GF-D8 (cell line): Measurements from ENCODE around the gene INO80.
"Not testable (repeated sequence)": the region's sequence is repeated elsewhere in the genome, so short reads cannot be mapped to it uniquely, and the experiment has no call there.

ENCODE experiments used
- DNase-seq: peaks from one replicate; lab custom pipeline; 2025; lab: John Stamatoyannopoulos, UW

INO80 gene, protein sequence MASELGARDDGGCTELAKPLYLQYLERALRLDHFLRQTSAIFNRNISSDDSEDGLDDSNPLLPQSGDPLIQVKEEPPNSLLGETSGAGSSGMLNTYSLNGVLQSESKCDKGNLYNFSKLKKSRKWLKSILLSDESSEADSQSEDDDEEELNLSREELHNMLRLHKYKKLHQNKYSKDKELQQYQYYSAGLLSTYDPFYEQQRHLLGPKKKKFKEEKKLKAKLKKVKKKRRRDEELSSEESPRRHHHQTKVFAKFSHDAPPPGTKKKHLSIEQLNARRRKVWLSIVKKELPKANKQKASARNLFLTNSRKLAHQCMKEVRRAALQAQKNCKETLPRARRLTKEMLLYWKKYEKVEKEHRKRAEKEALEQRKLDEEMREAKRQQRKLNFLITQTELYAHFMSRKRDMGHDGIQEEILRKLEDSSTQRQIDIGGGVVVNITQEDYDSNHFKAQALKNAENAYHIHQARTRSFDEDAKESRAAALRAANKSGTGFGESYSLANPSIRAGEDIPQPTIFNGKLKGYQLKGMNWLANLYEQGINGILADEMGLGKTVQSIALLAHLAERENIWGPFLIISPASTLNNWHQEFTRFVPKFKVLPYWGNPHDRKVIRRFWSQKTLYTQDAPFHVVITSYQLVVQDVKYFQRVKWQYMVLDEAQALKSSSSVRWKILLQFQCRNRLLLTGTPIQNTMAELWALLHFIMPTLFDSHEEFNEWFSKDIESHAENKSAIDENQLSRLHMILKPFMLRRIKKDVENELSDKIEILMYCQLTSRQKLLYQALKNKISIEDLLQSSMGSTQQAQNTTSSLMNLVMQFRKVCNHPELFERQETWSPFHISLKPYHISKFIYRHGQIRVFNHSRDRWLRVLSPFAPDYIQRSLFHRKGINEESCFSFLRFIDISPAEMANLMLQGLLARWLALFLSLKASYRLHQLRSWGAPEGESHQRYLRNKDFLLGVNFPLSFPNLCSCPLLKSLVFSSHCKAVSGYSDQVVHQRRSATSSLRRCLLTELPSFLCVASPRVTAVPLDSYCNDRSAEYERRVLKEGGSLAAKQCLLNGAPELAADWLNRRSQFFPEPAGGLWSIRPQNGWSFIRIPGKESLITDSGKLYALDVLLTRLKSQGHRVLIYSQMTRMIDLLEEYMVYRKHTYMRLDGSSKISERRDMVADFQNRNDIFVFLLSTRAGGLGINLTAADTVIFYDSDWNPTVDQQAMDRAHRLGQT (N-terminal part only)

GRCh38 chr15:41116116-41116961 is at the start of gene INO80:
TSS of gene INO80 (minus strand) at chr15:41116280. CDS start at chr15:41096310, 19,970 bp downstream.
- peak; percentile 67 for DNase-seq

DNA sequence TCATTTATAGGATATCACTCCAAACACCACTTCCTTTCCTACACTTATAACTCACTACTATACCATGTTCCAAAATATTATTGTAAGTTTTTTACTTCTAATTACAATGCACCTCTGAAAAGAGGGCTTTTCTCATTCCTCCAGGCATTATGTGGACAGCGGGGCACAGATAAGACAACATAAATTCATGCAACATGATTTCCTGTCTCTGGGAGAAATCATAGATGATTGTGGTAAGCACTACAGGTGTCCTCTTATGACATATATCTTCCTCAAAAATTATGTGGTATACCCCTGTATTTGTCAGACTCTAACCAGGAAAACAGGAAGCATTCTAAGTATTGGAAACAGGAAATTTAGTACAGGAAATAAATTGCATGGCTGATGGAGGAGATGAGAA is 45.7 kb upstream of the INO80 start:
- DNase-seq = peak; percentile 9

DNA sequence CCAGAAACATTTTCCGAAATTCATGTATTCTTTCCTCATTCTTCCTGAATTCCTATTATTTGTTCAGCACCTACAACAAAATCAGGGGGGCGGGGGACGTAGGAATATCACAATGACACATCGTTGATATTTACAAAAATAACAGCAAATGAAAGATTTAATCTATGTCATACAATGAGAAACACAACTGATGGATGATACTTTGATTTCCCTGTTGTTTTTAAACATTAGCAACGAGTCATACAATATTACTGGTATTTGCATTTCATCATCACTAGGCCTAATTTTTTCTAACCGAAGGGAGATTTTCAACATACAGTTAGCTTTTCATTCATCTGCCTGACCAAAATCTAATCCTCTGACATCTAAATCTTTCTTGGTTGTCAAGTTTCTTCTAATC is 45.3 kb upstream of the INO80 start:
- DNase-seq = no peak

DNA sequence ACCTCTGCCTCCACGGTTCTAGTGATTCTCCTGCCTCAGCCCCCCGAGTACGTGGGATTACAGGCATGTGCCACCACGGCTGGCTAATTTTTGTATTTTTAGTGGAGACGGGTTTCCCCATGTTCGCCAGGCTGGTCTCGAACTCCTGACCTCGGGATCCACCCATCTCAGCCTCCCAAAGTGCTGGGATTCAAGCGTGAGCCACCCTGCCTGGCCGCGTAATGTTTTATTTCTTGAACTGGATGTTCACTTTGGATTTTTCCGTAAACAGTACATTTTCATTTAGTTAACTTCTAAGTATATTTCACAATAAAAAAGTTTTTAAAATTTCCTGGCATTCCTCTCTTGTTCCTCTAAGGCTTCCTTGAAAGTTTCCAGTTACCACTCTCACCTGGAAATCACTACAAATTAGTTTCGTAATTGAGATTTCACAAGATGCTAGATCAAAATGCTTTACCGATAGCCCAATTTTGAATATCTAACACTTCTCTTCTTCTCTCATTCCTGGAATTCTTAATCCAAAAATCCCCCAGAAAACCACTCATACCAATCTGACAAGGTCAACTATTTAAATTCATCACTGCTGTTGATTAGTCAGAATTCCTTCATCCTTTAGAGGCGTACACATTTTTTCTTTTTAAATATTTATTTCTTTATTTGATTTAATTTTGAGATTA is 44.7 kb upstream of the INO80 start:
- DNase-seq = no peak

- no peak for DNase-seq
Measured at GRCh38 chr15:41154412-41154811, 38.3 kb upstream of the INO80 start.

DNA sequence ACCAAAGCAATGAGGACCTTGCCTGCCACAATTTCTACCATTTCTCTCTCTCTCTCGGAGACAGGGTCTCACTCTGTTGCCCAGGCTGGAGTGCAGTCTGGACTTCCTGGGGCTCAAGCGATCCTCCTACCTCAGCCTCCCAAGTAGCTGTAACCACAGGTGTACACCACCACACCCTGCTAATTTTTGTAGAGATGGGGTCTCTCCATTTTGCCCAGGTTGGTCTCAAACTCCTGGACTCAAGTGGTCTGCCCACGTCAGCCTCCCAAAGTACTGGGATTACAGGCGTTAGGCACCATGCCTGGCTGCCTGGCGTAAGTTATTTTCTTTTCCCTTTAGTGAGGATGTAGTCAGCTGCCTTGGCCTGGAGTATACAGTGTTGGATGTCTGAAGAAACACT is 37.7 kb upstream of the INO80 start:
- DNase-seq = no peak

DNA sequence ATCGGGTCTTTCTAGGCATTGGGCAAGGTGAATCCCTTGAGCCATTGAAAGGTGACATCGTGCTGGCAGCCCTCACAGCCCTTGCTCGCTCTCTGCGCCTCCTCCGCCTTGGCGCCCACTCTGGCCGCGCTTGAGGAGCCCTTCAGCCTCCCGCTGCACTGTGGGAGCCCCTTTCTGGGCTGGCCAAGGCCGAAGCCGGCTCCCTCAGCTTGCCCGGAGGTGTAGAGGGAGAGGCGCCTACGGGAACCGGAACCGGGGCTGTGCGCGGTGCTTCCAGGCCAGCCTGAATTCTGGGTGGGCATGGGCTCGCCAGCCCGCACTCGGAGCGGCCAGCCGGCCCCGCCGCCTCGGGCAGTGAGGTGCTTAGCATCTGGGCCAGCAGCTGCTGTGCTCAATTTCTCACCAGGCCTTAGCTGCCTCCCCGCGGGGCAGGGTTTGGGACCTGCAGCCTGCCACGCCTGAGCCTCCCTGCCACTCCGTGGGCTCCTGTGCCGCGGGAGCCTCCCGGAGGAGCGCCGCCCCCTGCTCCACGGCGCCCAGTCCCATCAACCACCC is 35.4 kb upstream of the INO80 start:
- no peak for DNase-seq

GRCh38 chr15:41150279-41150678 is 34.2 kb upstream of the INO80 start:
- DNase-seq = no peak

DNA sequence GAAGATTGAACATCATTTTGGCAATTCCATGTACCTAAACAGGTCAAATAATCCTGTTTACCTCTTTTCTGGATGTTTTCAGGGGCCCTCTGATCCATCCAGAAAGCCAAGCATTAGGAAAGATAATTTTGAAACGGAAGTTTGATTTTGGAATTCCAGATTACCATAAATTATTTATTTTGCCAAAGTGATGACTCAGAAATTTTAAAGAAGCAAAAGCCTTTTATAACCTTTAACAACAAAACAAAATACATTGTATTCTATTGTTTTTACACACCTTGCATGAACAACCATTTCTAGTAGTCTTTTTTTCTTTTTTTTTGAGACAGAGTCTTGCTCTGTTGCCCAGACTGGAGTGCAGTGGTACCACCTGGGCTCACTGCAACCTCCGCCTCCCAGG is 32.0 kb upstream of the INO80 start:
- DNase-seq = no peak

GRCh38 chr15:41139619-41140018 is 23.5 kb upstream of the INO80 start:
- no peak for DNase-seq

DNA sequence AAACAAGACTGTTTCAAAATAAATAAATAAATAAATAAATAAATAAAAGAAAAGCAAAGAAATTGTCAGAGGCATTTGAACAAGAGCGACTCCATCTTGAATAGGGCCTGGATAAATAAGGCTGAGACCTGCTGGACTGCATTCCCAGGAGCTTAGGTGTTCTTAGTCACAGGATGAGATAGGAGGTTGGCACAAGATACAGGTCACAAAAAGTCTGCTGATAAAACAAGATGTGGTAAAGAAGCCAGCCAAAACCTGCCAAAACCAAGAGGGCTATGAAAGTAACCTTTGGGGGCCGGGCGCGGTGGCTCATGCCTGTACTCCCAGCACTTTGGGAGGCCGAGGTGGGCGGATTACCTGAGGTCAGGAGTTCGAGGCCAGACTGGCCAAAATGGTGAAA is 23.0 kb upstream of the INO80 start:
- not testable (repeated sequence) for DNase-seq

DNA sequence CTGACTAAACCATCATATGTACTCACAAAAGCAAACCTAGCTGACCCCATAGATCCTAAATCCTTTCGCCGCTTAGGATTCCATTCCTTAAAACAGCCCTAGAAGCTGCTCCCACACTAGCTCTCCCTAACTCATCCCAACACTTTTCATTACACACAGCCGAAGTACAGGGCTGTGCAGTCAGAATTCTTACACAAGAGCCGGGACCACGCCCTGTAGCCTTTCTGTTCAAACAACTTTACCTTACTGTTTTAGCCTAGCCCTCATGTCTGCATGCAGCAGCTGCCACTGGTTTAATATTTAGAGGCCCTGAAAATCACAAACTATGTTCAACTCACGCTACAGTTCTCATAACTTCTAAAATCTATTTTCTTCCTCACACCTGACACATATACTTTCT is 19.5 kb upstream of the INO80 start:
- DNase-seq = not testable (repeated sequence)

- no peak for DNase-seq
Measured at GRCh38 chr15:41133454-41133853, 17.4 kb upstream of the INO80 start.

DNA sequence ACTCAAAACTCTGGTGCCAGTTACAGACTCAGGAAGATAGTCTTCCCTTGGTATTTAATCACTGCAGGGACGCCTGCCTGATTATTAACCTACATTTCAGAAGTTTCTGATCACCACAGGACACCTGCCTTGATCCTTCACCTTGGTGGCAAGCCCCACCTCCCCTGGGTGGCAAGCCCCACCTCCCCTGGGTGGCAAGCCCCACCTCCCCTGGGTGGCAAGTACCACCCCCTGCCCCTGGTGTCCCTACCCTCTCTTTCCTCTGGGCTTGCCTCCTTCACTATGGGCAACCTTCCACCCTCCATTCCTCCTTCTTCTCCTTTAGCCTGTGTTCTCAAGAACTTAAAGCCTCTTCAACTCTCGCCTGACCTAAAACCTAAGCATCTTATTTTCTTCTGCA is 16.0 kb upstream of the INO80 start:
- not testable (repeated sequence) for DNase-seq

DNA sequence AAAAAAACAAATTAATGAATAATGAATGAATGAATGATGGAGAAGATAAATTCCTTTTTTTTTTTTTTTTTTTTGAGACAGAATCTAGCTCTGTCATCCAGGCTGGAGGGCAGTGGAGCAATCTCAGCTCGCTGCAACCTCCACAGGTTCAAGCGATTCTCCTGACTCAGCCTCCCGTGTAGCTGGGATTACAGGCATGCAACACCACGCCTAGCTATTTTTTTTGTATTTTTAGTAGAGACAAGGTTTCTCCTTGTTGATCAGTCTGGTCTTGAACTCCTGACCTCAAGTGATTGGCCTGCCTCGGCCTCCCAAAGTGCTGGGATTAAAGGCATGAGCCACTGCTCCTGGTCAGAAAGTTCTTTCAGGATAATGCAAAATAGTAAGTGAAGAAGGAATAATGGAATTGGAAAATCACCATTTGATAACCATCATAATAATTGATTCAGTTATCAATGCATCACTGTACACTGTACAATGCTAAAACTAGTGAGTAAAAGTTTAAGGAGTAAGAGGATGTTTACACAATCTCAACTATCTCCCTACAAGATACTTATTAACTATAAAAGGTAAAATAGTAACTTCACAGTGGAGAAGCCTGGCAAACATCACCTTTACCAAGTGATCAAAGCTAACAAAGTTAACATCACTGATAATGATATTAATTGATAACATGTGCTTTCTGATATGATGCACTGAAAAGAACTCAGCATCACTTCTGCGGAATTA is 12.3 kb upstream of the INO80 start:
- no peak for DNase-seq

DNA sequence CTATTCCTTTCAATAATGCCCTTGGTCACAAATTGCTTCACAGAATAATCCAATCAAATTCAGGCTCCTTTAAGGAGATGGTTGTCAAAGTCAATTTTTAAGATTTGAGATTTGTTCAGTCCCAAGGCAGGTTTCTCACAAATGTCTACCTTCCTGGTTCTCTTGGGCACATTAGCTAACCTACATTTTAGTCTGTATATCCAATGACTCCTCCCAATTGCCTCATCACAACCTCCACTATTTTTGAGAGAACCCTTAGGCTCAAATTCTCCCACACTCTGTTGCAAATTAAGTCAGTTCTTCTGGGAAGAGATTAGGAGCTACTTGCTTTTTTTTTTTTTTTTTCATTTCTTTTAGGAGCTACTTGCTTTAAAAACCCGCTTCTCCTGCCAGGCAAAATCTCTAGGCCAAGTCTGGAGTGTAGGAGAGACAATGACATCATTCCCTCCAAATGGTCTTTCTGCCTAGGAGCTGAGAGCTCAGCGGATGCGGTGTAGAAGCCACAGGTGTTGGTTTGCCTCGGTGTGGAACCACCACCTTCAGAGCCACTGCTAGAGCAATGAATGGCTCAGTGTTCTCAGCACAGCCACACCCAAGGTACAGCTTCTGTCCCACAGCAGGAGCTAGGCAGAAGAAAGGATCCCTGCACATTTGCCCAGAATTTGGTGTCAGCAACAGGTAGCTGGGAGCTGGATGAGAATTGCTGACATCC is 10.0 kb upstream of the INO80 start:
- DNase-seq = no peak

- no peak for DNase-seq
Measured at GRCh38 chr15:41125063-41125669, 9.1 kb upstream of the INO80 start.

DNA sequence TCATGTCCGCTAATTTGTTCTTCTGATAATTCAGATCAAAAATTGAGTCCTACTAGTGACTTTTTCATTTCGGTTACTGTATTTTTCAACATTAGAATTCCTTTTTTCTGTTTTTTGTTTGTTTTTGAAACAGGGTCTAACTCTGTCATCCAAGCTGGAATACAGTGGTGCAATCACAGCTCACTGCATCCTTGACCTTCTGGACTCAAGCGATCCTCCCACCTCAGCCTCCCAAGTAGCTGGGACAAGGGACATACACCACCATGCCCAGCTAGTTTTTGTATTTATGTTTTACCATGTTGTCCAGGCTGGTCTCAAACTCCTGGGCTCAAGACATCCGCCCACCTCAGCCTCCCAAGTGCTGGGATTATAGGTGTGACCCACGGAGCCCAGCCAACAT is 8.0 kb upstream of the INO80 start:
- no peak for DNase-seq

DNA sequence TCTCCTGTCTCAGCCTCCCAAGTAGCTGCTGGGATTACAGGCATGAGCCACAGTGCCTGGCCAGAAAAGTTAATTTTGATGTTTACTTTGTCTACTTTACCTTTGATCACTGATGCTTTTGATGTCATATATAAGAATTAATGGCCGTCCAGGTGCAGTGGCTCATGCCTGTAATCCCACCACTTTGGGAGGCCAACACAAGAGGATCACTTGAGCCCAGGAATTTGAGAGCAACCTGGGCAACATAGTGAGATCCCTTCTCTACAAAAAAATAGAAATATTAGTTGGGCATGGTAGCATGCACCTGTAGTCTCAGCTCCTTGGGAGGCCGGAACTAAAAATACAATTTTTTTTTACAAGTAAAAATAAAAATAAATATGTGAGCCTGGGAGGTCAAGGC is 6.8 kb upstream of the INO80 start:
- DNase-seq = no peak
